MM.1S (cell line): Measurements from ENCODE around the gene CLN3.

Source experiments
- DNase-seq: peaks from one replicate; pipeline ENCODE4 v3.0.0-alpha.2; 2015
- H2AFZ ChIP-seq: fragments of 300-600 bp; sonication (generic); 2 replicates; pipeline ENCODE4 v1.6.0; 2016; ENCODE audit warnings: antibody characterized with exemption, low read length
- H3F3A ChIP-seq: fragments of 300-600 bp; sonication (generic); 2 replicates; pipeline ENCODE4 v1.6.1; 2016; ENCODE audit warnings: mild to moderate bottlenecking, antibody characterized with exemption, low read length, moderate library complexity, mixed read lengths; ENCODE audit not compliant: insufficient read depth
- H3K27ac ChIP-seq: fragments of 300-600 bp; sonication (generic); 2 replicates; pipeline ENCODE4 v1.5.1; 2016; ENCODE audit warnings: mild to moderate bottlenecking, low read length
- H3K27me3 ChIP-seq: fragments of 300-600 bp; sonication (generic); replicated peaks from 2 replicates; pipeline ENCODE4 v1.6.0; 2016; ENCODE audit warnings: low read length; ENCODE audit not compliant: insufficient read depth
- H3K36me3 ChIP-seq: fragments of 300-600 bp; sonication (generic); replicated peaks from 2 replicates; pipeline ENCODE4 v1.6.1; 2016; ENCODE audit warnings: mild to moderate bottlenecking, low read length, mixed read lengths; ENCODE audit not compliant: insufficient read depth
- H3K4me1 ChIP-seq: fragments of 300-600 bp; sonication (generic); 2 replicates; pipeline ENCODE4 v1.6.1; 2016; ENCODE audit warnings: low read length, mixed read lengths
- H3K4me2 ChIP-seq: fragments of 300-600 bp; sonication (generic); 2 replicates; pipeline ENCODE4 v1.6.0; 2016; ENCODE audit warnings: low read depth, low read length
- H3K4me3 ChIP-seq: fragments of 300-600 bp; sonication (generic); 2 replicates; pipeline ENCODE4 v1.5.1; 2016; ENCODE audit warnings: low read length, mixed read lengths
- H3K79me2 ChIP-seq: fragments of 300-600 bp; sonication (generic); 2 replicates; pipeline ENCODE4 v1.6.1; 2016; ENCODE audit warnings: mixed run types, low read length, mixed read lengths
- H3K9ac ChIP-seq: fragments of 300-600 bp; sonication (generic); 2 replicates; pipeline ENCODE4 v1.6.1; 2016; ENCODE audit warnings: low read length, mixed read lengths
- H3K9me2 ChIP-seq: fragments of 300-600 bp; sonication (generic); replicated peaks from 2 replicates; pipeline ENCODE4 v1.6.1; 2016; ENCODE audit warnings: mild to moderate bottlenecking, low read length, mixed read lengths; ENCODE audit not compliant: insufficient read depth
- H3K9me3 ChIP-seq: fragments of 300-600 bp; sonication (generic); replicated peaks from 2 replicates; pipeline ENCODE4 v1.6.1; 2016; ENCODE audit warnings: mild to moderate bottlenecking, low read length, mixed read lengths; ENCODE audit not compliant: insufficient read depth
- H4K20me1 ChIP-seq: fragments of 300-600 bp; sonication (generic); 2 replicates; pipeline ENCODE4 v1.6.1; 2016; ENCODE audit warnings: mild to moderate bottlenecking, low read length, moderate library complexity, mixed read lengths; ENCODE audit not compliant: insufficient read depth
- CTCF ChIP-seq: fragments of 300-600 bp; sonication (generic); IDR thresholded peaks from 2 replicates; pipeline ENCODE4 v1.5.1; 2016; ENCODE audit warnings: antibody characterized with exemption, low read length, mixed read lengths
- EZH2 ChIP-seq: fragments of 300-600 bp; sonication (generic); optimal IDR thresholded peaks from 2 replicates; pipeline ENCODE3; 2017; ENCODE audit warnings: low read depth, mild to moderate bottlenecking, antibody characterized with exemption, low read length, mixed read lengths
- EZH2phosphoT487 ChIP-seq: fragments of 300-600 bp; sonication (generic); IDR thresholded peaks from 2 replicates; pipeline ENCODE4 v1.6.1; 2018; ENCODE audit warnings: antibody characterized with exemption, low read length

CLN3 gene

GRCh38 chr16:28514246-28514645 is 22.4 kb upstream of the CLN3 start:
- H3K4me3 ChIP-seq, result no peak overlapping the region
- H3K27me3 ChIP-seq, result no peaks in the 10 kb centered on the region
- H3K9me3 ChIP-seq, result no peaks in the 10 kb centered on the region
- no peaks in the 10 kb centered on the region for H3K79me2 ChIP-seq
- H3F3A ChIP-seq, result no peaks in the 10 kb centered on the region
- no peaks in the 10 kb centered on the region for H3K4me1 ChIP-seq
- H3K4me2 ChIP-seq, result no peak overlapping the region
- H2AFZ ChIP-seq, result no peak overlapping the region
- no peaks in the 10 kb centered on the region for H3K36me3 ChIP-seq
- no peak overlapping the region for H3K9ac ChIP-seq
- TF ChIP-seq CTCF (no peak), EZH2phosphoT487 (no peak), EZH2 (no peak)
- no peak overlapping the region for H3K27ac ChIP-seq
- DNase-seq, result no peak
- H4K20me1 ChIP-seq, result no peaks in the 10 kb centered on the region
- no peaks in the 10 kb centered on the region for H3K9me2 ChIP-seq

GRCh38 chr16:28513484-28514181 is 21.8 kb upstream of the CLN3 start:
- Histone ChIP-seq H3K9ac (no peak overlapping the region), H3K27me3 (no peaks in the 10 kb centered on the region), H3K4me2 (no peak overlapping the region), H4K20me1 (no peaks in the 10 kb centered on the region), H3K27ac (no peak overlapping the region), H3K79me2 (no peaks in the 10 kb centered on the region), H3K4me1 (no peaks in the 10 kb centered on the region), H3K9me3 (no peaks in the 10 kb centered on the region), H3K4me3 (no peak overlapping the region), H3F3A (no peaks in the 10 kb centered on the region), H2AFZ (no peak overlapping the region), H3K36me3 (no peaks in the 10 kb centered on the region), H3K9me2 (no peaks in the 10 kb centered on the region)
- no peak for TF ChIP-seq EZH2phosphoT487
- TF ChIP-seq CTCF, result no peak
- no peak for TF ChIP-seq EZH2
- DNase-seq, result no peak

- Histone ChIP-seq H3K36me3 (no peaks in the 10 kb centered on the region), H2AFZ (no peak overlapping the region), H3K4me1 (peaks cover 4% of the 10 kb centered on the region; the same call in 1 of the 2 replicates), H3K9me2 (no peaks in the 10 kb centered on the region), H3K79me2 (no peaks in the 10 kb centered on the region), H4K20me1 (no peaks in the 10 kb centered on the region), H3K9ac (no peak overlapping the region), H3K4me3 (no peak overlapping the region), H3F3A (no peaks in the 10 kb centered on the region), H3K4me2 (no peak overlapping the region), H3K27me3 (no peaks in the 10 kb centered on the region), H3K27ac (no peak overlapping the region), H3K9me3 (no peaks in the 10 kb centered on the region)
- DNase-seq, result no peak
- no peak for TF ChIP-seq CTCF
- TF ChIP-seq EZH2, result no peak
- no peak for TF ChIP-seq EZH2phosphoT487
Observed at GRCh38 chr16:28511801-28512789, 20.2 kb upstream of the CLN3 start.
